ENCODE results near the gene LTO1.
A peak's percentile ranks its signal among the peaks of the same experiment; 100 is the strongest.

DNA sequence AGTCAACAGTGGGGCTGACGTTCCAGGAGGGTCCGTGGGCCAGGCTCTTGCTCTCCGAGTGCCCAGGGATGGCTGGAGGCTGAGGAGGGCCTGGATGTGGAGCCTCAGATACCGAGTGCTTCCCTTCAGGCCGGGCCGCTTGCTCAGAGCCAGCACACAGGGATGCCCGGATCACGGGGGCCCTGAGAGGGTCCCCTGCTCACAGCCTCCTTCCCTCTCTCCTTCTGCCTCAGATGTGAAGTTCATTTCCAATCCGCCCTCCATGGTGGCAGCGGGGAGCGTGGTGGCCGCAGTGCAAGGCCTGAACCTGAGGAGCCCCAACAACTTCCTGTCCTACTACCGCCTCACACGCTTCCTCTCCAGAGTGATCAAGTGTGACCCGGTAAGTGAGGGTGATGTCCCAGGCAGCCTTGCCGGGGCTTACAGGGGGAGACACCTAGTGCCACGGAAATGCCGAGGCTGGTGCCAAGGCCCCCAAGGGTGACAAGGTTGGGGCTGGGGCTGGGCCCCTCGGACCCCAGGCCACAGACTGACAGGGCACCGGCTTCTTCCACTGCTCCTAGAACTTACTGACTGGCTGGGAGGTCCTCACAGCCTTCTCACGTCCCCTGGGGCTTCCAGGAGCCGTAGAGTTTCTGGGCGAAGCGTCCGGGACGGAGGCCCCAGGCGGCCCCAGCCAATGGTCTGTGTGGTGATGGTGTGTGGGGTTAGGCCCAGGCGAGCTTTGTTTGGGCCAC lies 27.2 kb downstream of the LTO1 start:
- TF ChIP-seq, protein P1, sequence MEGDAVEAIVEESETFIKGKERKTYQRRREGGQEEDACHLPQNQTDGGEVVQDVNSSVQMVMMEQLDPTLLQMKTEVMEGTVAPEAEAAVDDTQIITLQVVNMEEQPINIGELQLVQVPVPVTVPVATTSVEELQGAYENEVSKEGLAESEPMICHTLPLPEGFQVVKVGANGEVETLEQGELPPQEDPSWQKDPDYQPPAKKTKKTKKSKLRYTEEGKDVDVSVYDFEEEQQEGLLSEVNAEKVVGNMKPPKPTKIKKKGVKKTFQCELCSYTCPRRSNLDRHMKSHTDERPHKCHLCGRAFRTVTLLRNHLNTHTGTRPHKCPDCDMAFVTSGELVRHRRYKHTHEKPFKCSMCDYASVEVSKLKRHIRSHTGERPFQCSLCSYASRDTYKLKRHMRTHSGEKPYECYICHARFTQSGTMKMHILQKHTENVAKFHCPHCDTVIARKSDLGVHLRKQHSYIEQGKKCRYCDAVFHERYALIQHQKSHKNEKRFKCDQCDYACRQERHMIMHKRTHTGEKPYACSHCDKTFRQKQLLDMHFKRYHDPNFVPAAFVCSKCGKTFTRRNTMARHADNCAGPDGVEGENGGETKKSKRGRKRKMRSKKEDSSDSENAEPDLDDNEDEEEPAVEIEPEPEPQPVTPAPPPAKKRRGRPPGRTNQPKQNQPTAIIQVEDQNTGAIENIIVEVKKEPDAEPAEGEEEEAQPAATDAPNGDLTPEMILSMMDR (IDR thresholded peaks at IDR 0.05 in 8 of 11, conservative IDR thresholded peaks at IDR 0.05 in 3 of 11): no peak
- TF ChIP-seq POLR2AphosphoS5 (IDR thresholded peaks at IDR 0.05): peak in 2 of 3 donors; percentile 24 to 58

Measured in spleen (tissue), 7 donors.